Peyer's patch (tissue), 4 donors: ENCODE data around the gene COPG2. TPM values are rescaled to one million over a fixed set of nuclear protein-coding genes. Genes with fewer than 3 reads are reported as not detected.

Experiments used
- DNase-seq, 3 donors: peaks; one replicate each; pipeline ENCODE4 v3.0.0-alpha.2; 2017 to 2019
- H3K27ac ChIP-seq, 4 donors: fragments of 200-600 bp; sonication (generic); one replicate each; pipeline ENCODE4 v1.5.1; 2016 to 2019
- H3K27me3 ChIP-seq, 2 donors: fragments of 200-600 bp; sonication (generic); one replicate each; pipeline ENCODE4 v1.5.1; 2019
- H3K36me3 ChIP-seq, 3 donors: fragments of 200-600 bp; sonication (generic); one replicate each; pipeline ENCODE4 v1.5.1; 2016 to 2019
- H3K4me1 ChIP-seq, 4 donors: fragments of 200-600 bp; sonication (generic); one replicate each; pipeline ENCODE4 v1.5.1; 2016 to 2019
- H3K4me3 ChIP-seq, 4 donors: fragments of 200-600 bp; sonication (generic); 1 replicate in 3 of 4; 2 replicates in 1 of 4; pipeline ENCODE4 v1.5.1; 2016 to 2019; ENCODE audit warnings: mild to moderate bottlenecking in 1 of 4
- H3K9me3 ChIP-seq, 4 donors: fragments of 200-600 bp; sonication (generic); one replicate each; pipeline ENCODE4 v1.5.1; 2016 to 2019; ENCODE audit warnings: mild to moderate bottlenecking in 1 of 4
- POLR2A ChIP-seq, 2 donors: fragments of 450-650 bp; IDR thresholded peaks; one replicate each; pipeline ENCODE4 v1.5.1; 2017; ENCODE audit warnings: antibody characterized with exemption in 2 of 2, mild to moderate bottlenecking in 2 of 2, moderate library complexity in 2 of 2
- total RNA-seq, 4 donors: library from RNA; depleted of rRNA; stranded (reverse); fragments of >200 nt; gene quantifications; one replicate each; pipeline ENCODE4 v1.1.0, GENCODE V29; 2016
- TF ChIP-seq, protein P1 (sequence below), 6 experiments: fragments of 450-650 bp in 4 of 6; fragments of 200-600 bp in 2 of 6; sonication (generic) in 1 of 6; IDR thresholded peaks; one replicate each; pipeline ENCODE4 v1.5.1; 2017 to 2019; ENCODE audit warnings: antibody characterized with exemption in 6 of 6, mild to moderate bottlenecking in 3 of 6, moderate library complexity in 1 of 6

Gene COPG2
- total RNA-seq, 4 donors from 2014 or later, result 5.3 to 14.9 (median 12.0) TPM

GRCh38 chr7:130488392-130489139, 180.0 kb downstream of the COPG2 start:
- H3K9me3 ChIP-seq, result no peaks in the 10 kb centered on the region
- peaks cover 0 to 5% (median 2%) of the 10 kb centered on the region in 4 donors for H3K4me1 ChIP-seq
- no peak for DNase-seq
- no peak for TF ChIP-seq POLR2A (IDR thresholded peaks at IDR 0.05)
- TF ChIP-seq, protein P1, sequence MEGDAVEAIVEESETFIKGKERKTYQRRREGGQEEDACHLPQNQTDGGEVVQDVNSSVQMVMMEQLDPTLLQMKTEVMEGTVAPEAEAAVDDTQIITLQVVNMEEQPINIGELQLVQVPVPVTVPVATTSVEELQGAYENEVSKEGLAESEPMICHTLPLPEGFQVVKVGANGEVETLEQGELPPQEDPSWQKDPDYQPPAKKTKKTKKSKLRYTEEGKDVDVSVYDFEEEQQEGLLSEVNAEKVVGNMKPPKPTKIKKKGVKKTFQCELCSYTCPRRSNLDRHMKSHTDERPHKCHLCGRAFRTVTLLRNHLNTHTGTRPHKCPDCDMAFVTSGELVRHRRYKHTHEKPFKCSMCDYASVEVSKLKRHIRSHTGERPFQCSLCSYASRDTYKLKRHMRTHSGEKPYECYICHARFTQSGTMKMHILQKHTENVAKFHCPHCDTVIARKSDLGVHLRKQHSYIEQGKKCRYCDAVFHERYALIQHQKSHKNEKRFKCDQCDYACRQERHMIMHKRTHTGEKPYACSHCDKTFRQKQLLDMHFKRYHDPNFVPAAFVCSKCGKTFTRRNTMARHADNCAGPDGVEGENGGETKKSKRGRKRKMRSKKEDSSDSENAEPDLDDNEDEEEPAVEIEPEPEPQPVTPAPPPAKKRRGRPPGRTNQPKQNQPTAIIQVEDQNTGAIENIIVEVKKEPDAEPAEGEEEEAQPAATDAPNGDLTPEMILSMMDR (IDR thresholded peaks at IDR 0.05), result no peak
- H3K27me3 ChIP-seq, result no peaks in the 10 kb centered on the region
- no peaks in the 10 kb centered on the region for H3K36me3 ChIP-seq
- H3K4me3 ChIP-seq, result no peak overlapping the region
- no peak overlapping the region for H3K27ac ChIP-seq

GRCh38 chr7:130486954-130487436, 181.6 kb downstream of the COPG2 start:
- peak overlapping the region; percentile 32 to 84 (median 56) for H3K27ac ChIP-seq
- TF ChIP-seq, protein P1 (IDR thresholded peaks at IDR 0.05), result no peak
- no peak for TF ChIP-seq POLR2A (IDR thresholded peaks at IDR 0.05)
- peak overlapping the region; percentile 48 to 68 (median 57) for H3K4me3 ChIP-seq
- no peaks in the 10 kb centered on the region for H3K27me3 ChIP-seq
- peaks cover 0 to 5% (median 1%) of the 10 kb centered on the region in 4 donors for H3K4me1 ChIP-seq
- no peaks in the 10 kb centered on the region for H3K36me3 ChIP-seq
- H3K9me3 ChIP-seq, result no peaks in the 10 kb centered on the region
- no peak for DNase-seq

DNA sequence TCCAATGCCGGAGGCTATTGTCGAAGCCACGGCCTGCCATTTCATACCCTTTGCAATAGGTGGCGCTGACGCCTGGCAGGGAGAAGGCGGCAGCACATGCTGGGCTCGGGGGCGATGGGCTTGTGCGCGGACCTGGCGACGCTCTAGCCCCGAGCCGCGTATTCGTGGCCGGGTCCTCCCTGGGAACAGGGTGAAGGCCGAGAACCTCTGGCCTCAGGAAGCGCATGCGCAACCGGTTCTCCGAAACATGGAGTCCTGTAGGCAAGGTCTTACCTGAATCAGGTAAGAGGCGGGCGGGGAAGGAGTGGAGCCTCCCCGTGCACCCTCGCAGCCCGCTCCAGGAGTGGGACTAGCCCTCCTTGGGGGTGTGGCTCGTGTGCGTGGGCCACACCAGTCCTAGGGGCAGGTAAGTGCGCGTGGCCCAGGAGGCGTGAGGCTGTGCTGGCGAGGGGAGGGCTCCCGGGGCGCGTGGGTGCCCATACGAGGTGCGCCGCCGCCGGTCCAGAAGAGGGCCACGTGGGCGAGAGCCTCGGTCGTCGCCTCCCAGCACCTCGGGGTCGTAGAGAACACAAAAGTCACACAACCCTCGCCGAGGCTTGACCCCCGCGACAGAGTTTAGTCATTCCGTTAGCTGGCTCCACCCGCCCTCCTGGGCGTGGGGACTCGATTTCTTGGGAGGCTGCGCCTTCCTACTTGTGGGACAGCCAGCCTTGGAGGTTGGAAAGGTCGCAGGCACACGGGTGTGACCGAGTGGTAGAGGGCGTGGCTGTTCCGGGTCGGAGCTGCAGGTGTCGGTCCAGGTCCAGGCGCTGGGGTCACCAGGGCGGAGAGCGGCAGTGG, 182.2 kb downstream of the COPG2 start:
- Histone ChIP-seq H3K27me3 (no peaks in the 10 kb centered on the region), H3K4me1 (peaks cover 0 to 5% (median 0%) of the 10 kb centered on the region in 4 donors), H3K27ac (peak overlapping the region; percentile 32 to 84 (median 56)), H3K4me3 (peak overlapping the region; percentile 48 to 68 (median 57)), H3K36me3 (no peaks in the 10 kb centered on the region), H3K9me3 (no peaks in the 10 kb centered on the region)
- TF ChIP-seq, protein P1 (IDR thresholded peaks at IDR 0.05), result peak in 5 of 6 experiments; percentile 34 to 89 (median 82)
- no peak for TF ChIP-seq POLR2A (IDR thresholded peaks at IDR 0.05)
- peak; percentile 70 to 90 (median 88) for DNase-seq

DNA sequence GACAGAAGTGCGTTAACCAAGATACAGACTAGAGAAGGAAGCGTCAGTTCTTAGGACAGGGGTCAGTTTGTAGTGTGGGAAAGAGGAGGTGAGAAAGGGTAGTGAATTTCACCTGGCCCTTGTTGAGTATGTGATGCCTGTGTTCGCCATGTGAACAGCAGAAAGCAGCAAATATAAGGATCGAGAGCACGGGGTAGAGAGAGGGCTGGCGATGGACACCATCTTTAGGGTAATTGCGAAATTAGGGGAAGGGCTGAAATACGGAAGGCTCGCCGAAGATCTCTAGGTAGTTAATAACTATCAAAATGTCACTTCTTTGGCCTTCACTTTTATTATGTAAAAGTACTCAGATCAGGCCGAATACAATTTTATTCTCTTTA, 182.8 kb downstream of the COPG2 start:
- peak overlapping the region; percentile 48 to 68 (median 57) for H3K4me3 ChIP-seq

DNA sequence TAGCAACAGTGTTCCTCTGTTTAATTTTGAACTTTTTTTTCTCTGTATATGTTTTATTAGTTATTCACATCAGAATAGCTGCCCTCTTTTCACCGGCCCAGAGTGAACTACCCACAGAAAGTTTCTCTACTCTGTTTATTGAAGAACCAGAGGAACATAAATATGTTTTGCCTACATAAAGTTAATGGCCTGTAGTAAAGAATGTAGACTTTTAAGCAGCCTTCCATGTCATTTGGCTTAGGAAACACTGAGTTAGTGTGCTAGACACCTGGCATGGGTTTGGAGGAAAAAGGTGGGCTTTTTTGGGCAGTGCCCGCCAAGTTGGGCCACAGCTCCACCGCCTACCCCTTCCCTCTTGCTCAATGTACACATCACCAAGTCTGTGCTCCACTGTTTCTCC, 185.5 kb downstream of the COPG2 start:
- DNase-seq, result no peak
- no peak overlapping the region for H3K4me3 ChIP-seq
- no peaks in the 10 kb centered on the region for H3K36me3 ChIP-seq
- TF ChIP-seq POLR2A (IDR thresholded peaks at IDR 0.05), result no peak
- TF ChIP-seq, protein P1 (IDR thresholded peaks at IDR 0.05), result no peak
- H3K4me1 ChIP-seq, result peaks cover 0 to 5% (median 0%) of the 10 kb centered on the region in 4 donors
- no peaks in the 10 kb centered on the region for H3K27me3 ChIP-seq
- H3K9me3 ChIP-seq, result no peaks in the 10 kb centered on the region
- H3K27ac ChIP-seq, result no peak overlapping the region

More for the DNA sequence above, 182.8 kb downstream of the COPG2 start:
- Histone ChIP-seq H3K4me1 (peaks cover 0 to 5% (median 0%) of the 10 kb centered on the region in 4 donors), H3K27me3 (no peaks in the 10 kb centered on the region), H3K36me3 (no peaks in the 10 kb centered on the region), H3K9me3 (no peaks in the 10 kb centered on the region), H3K27ac (peak overlapping the region in 3 of 4 donors; percentile 55 to 84 (median 58))
- DNase-seq, result no peak
- TF ChIP-seq, protein P1 (IDR thresholded peaks at IDR 0.05), result no peak
- no peak for TF ChIP-seq POLR2A (IDR thresholded peaks at IDR 0.05)
